ENCODE results near the gene RHBDF2.
A peak's percentile ranks its signal among the peaks of the same experiment; 100 is the strongest.

Gene RHBDF2

GRCh38 chr17:76452660-76453430 lies 48.4 kb downstream of the RHBDF2 start, which contains the start of gene UBE2O:
Gene UBE2O (minus strand): TSS chr17:76453152. CDS start chr17:76453141, 11 bp downstream.
- DNase-seq: peak; percentile 73

- DNase-seq: no peak
Measured at GRCh38 chr17:76452127-76452659, 49.0 kb downstream of the RHBDF2 start.

- DNase-seq: no peak
Measured at GRCh38 chr17:76451506-76451905, 49.7 kb downstream of the RHBDF2 start.

GRCh38 chr17:76449126-76449525 lies 52.1 kb downstream of the RHBDF2 start:
- DNase-seq: no peak

GRCh38 chr17:76447931-76448652 lies 53.1 kb downstream of the RHBDF2 start:
- no peak for DNase-seq

- DNase-seq: no peak
Measured at GRCh38 chr17:76446449-76447231, 54.6 kb downstream of the RHBDF2 start.

GRCh38 chr17:76445697-76446448 lies 55.4 kb downstream of the RHBDF2 start:
- DNase-seq: no peak

GRCh38 chr17:76444518-76445311 lies 56.5 kb downstream of the RHBDF2 start:
- no peak for DNase-seq

- DNase-seq: no peak
Measured at GRCh38 chr17:76442341-76443338, 58.6 kb downstream of the RHBDF2 start.

- DNase-seq: no peak
Measured at GRCh38 chr17:76441686-76442340, 59.4 kb downstream of the RHBDF2 start.

GRCh38 chr17:76440751-76441362 lies 60.4 kb downstream of the RHBDF2 start:
- DNase-seq: no peak

- no peak for DNase-seq
Measured at GRCh38 chr17:76439314-76439928, 61.8 kb downstream of the RHBDF2 start.

GRCh38 chr17:76438906-76439305 lies 62.3 kb downstream of the RHBDF2 start:
- no peak for DNase-seq

- DNase-seq: no peak
Measured at GRCh38 chr17:76437467-76438402, 63.5 kb downstream of the RHBDF2 start.

GRCh38 chr17:76435751-76436150 lies 65.5 kb downstream of the RHBDF2 start:
- no peak for DNase-seq

- no peak for DNase-seq
Measured at GRCh38 chr17:76434870-76435269, 66.4 kb downstream of the RHBDF2 start.

GRCh38 chr17:76433693-76434092 lies 67.5 kb downstream of the RHBDF2 start:
- DNase-seq: no peak
